ACC112 (cell line): ENCODE data around the gene RPA3.
"Not testable (repeated sequence)": the region's sequence is repeated elsewhere in the genome, so short reads cannot be mapped to it uniquely, and the experiment has no call there.

Experiments used
- H2AFZ ChIP-seq: fragments of 200-600 bp; sonication (generic); one replicate; pipeline ENCODE4 v1.6.0; 2017; ENCODE audit warnings: antibody characterized with exemption, low read length; ENCODE audit not compliant: unreplicated experiment
- H3K27ac ChIP-seq: fragments of 200-600 bp; sonication (generic); 2 replicates; pipeline ENCODE4 v1.5.1; 2014; ENCODE audit warnings: low read depth, mild to moderate bottlenecking, antibody characterized with exemption, low read length, moderate library complexity
- H3K27me3 ChIP-seq: fragments of 200-600 bp; sonication (generic); 2 replicates; pipeline ENCODE4 v1.6.1; 2014; ENCODE audit warnings: mild to moderate bottlenecking, antibody characterized with exemption, low read length, moderate library complexity, mixed read lengths; ENCODE audit not compliant: insufficient read depth
- H3K36me3 ChIP-seq: fragments of 200-600 bp; sonication (generic); 2 replicates; pipeline ENCODE4 v1.6.1; 2016; ENCODE audit warnings: mild to moderate bottlenecking, antibody characterized with exemption, low read length, moderate library complexity, mixed read lengths; ENCODE audit not compliant: insufficient read depth
- H3K4me1 ChIP-seq: fragments of 200-600 bp; sonication (generic); one replicate; pipeline ENCODE4 v1.6.1; 2016; ENCODE audit warnings: low read length, mixed read lengths; ENCODE audit not compliant: insufficient read depth, unreplicated experiment, control insufficient read depth
- H3K4me3 ChIP-seq: fragments of 200-600 bp; sonication (generic); 2 replicates; pipeline ENCODE4 v1.5.1; 2014; ENCODE audit warnings: mild to moderate bottlenecking, low read depth, low read length
- H3K79me2 ChIP-seq: fragments of 200-600 bp; sonication (generic); one replicate; pipeline ENCODE4 v1.6.0; 2016; ENCODE audit warnings: low read length; ENCODE audit not compliant: control insufficient read depth, unreplicated experiment, insufficient read depth

RPA3 gene

GRCh38 chr7:7679640-7680039, 38.8 kb downstream of the RPA3 start:
- H3K27ac ChIP-seq, H3K79me2 ChIP-seq, H3K27me3 ChIP-seq, H3K4me3 ChIP-seq, H3K36me3 ChIP-seq: not testable (repeated sequence)
- Histone ChIP-seq H2AFZ (peak overlapping the region; percentile 41), H3K4me1 (peaks cover 13% of the 10 kb centered on the region)

DNA sequence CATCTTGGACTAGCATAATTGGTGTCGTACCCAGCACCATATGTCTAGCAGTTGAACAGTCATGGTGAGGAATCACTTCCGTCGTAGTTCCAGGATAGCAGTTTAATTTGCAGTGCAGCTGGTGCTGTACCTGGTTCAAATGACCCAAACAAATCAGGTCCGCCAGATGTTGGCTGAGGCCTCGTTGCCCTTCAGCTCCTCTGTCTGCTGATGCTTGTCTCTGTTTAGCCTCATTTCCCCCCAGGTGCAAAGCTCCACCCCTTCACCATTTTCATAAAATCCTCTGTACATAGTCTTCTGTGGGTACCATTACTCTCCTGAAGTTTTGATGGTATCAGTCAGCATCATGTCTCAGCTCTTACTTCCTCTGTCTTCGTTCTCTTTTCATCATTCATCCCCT, 42.7 kb downstream of the RPA3 start:
- no peak overlapping the region for H3K27ac ChIP-seq
- H2AFZ ChIP-seq: no peak overlapping the region
- H3K27me3 ChIP-seq: no peaks in the 10 kb centered on the region
- H3K4me1 ChIP-seq: peaks cover under 1% of the 10 kb centered on the region
- H3K4me3 ChIP-seq: no peak overlapping the region
- H3K79me2 ChIP-seq: no peaks in the 10 kb centered on the region
- no peaks in the 10 kb centered on the region for H3K36me3 ChIP-seq

GRCh38 chr7:7673240-7673550, 45.2 kb downstream of the RPA3 start:
- Histone ChIP-seq H3K36me3 (no peaks in the 10 kb centered on the region), H3K4me3 (no peak overlapping the region), H2AFZ (no peak overlapping the region), H3K79me2 (no peaks in the 10 kb centered on the region), H3K4me1 (no peaks in the 10 kb centered on the region), H3K27ac (no peak overlapping the region), H3K27me3 (no peaks in the 10 kb centered on the region)

- Histone ChIP-seq H3K79me2 (no peaks in the 10 kb centered on the region), H2AFZ (no peak overlapping the region), H3K4me3 (no peak overlapping the region), H3K36me3 (no peaks in the 10 kb centered on the region), H3K27ac (no peak overlapping the region), H3K27me3 (no peaks in the 10 kb centered on the region), H3K4me1 (no peaks in the 10 kb centered on the region)
Measured at GRCh38 chr7:7672545-7673239, 45.7 kb downstream of the RPA3 start.

DNA sequence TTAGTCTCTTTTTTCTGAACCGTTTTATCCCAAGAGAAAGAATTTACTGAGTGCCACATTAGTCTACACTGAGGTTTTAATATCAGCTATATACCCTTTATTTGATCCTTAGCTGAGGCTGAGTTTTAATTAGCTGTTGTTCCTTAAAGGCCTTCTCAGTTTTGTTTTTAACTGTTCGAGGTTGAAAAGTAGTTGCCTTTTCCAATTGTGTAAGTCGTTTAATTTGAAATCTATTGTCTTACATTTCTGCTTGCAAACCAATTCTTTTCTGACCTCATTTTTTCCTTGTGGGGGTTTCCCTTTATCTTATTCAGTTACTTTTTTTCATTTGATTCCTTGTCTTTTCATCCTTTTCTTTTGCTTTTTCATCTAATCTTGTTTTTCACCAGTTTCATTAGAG, 47.0 kb downstream of the RPA3 start:
- no peaks in the 10 kb centered on the region for H3K27me3 ChIP-seq
- H2AFZ ChIP-seq: no peak overlapping the region
- H3K4me1 ChIP-seq: no peaks in the 10 kb centered on the region
- no peaks in the 10 kb centered on the region for H3K79me2 ChIP-seq
- H3K4me3 ChIP-seq: no peak overlapping the region
- H3K27ac ChIP-seq: no peak overlapping the region
- H3K36me3 ChIP-seq: no peaks in the 10 kb centered on the region

DNA sequence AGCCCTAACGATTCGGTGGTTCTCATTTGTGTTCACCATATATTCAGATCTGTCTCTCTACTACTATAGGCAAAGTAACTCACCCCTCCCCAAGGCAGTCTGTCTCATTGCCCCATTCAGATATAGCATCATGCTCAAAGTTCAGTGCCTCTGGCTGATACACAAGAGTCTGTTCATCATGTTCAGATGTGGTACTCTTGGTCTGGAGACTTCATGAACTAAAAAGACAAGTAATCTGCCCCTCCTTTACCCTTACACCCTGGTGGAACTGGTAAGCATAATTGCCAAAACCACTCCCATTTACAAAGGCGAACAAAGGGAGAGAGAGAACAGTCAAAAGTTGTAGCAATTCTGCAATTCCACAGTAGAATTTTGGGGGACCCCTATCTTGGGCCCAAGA, 47.9 kb downstream of the RPA3 start:
- H3K79me2 ChIP-seq: no peaks in the 10 kb centered on the region
- no peaks in the 10 kb centered on the region for H3K36me3 ChIP-seq
- H3K27me3 ChIP-seq: no peaks in the 10 kb centered on the region
- H3K4me1 ChIP-seq: no peaks in the 10 kb centered on the region
- H3K27ac ChIP-seq: no peak overlapping the region
- H2AFZ ChIP-seq: no peak overlapping the region
- H3K4me3 ChIP-seq: no peak overlapping the region

GRCh38 chr7:7668706-7669105, 49.7 kb downstream of the RPA3 start:
- Histone ChIP-seq H3K27me3 (no peaks in the 10 kb centered on the region), H2AFZ (no peak overlapping the region), H3K27ac (no peak overlapping the region), H3K4me1 (no peaks in the 10 kb centered on the region), H3K36me3 (no peaks in the 10 kb centered on the region), H3K79me2 (peaks cover 4% of the 10 kb centered on the region), H3K4me3 (no peak overlapping the region)

GRCh38 chr7:7667187-7667586, 51.2 kb downstream of the RPA3 start:
- Histone ChIP-seq H3K27ac (no peak overlapping the region), H3K4me3 (no peak overlapping the region), H3K27me3 (no peaks in the 10 kb centered on the region), H3K36me3 (no peaks in the 10 kb centered on the region), H3K79me2 (peaks cover 6% of the 10 kb centered on the region), H3K4me1 (no peaks in the 10 kb centered on the region), H2AFZ (no peak overlapping the region)

GRCh38 chr7:7665031-7665430, 53.4 kb downstream of the RPA3 start:
- Histone ChIP-seq H2AFZ (no peak overlapping the region), H3K79me2 (peaks cover 6% of the 10 kb centered on the region), H3K27ac (no peak overlapping the region), H3K4me1 (no peaks in the 10 kb centered on the region), H3K4me3 (no peak overlapping the region), H3K36me3 (no peaks in the 10 kb centered on the region), H3K27me3 (no peaks in the 10 kb centered on the region)

GRCh38 chr7:7664291-7664690, 54.1 kb downstream of the RPA3 start:
- no peaks in the 10 kb centered on the region for H3K4me1 ChIP-seq
- H2AFZ ChIP-seq: no peak overlapping the region
- no peaks in the 10 kb centered on the region for H3K27me3 ChIP-seq
- no peaks in the 10 kb centered on the region for H3K36me3 ChIP-seq
- H3K79me2 ChIP-seq: peaks cover 6% of the 10 kb centered on the region
- H3K4me3 ChIP-seq: no peak overlapping the region
- H3K27ac ChIP-seq: no peak overlapping the region

- no peaks in the 10 kb centered on the region for H3K27me3 ChIP-seq
- H3K27ac ChIP-seq: no peak overlapping the region
- H3K4me1 ChIP-seq: no peaks in the 10 kb centered on the region
- H3K79me2 ChIP-seq: peaks cover 6% of the 10 kb centered on the region
- H3K36me3 ChIP-seq: no peaks in the 10 kb centered on the region
- H3K4me3 ChIP-seq: no peak overlapping the region
- no peak overlapping the region for H2AFZ ChIP-seq
Measured at GRCh38 chr7:7662527-7662926, 55.9 kb downstream of the RPA3 start.
